HG03571 (cell line): ENCODE results near the gene OR6C1.
"Not testable (repeated sequence)": the region's sequence is repeated elsewhere in the genome, so short reads cannot be mapped to it uniquely, and the experiment has no call there.

ENCODE experiments used
- ATAC-seq: cut with Tn5 transposase; IDR thresholded peaks from one replicate; pipeline ENCODE4 v1.9.1; 2021; ENCODE audit not compliant: unreplicated experiment

The OR6C1 gene

GRCh38 chr12:55314043-55314442 lies at the start of gene OR6C1:
Gene OR6C1 (plus strand): TSS chr12:55314343. CDS start chr12:55320600, 6,257 bp downstream.
- no peak for ATAC-seq

GRCh38 chr12:55280991-55281390 lies 33.2 kb upstream of the OR6C1 start:
- no peak for ATAC-seq

DNA sequence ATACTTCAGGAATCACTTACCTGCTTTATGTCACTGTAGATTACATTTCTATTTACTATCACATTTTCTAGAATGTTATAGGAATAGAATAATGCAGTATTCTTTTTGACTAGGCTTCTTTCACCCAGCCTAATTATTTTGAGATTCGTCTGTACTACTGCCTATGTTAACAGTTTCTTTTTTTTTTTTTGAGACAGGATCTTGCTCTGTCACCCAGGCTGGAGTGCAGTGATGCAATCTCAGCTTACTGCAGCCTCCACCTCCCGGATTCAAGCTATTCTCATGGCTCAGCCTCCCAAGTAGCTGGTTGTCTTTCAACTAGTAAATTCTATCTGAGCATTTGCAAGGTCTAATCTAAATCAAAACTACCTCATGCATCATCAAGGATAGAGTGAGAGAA lies 24.1 kb upstream of the OR6C1 start:
- no peak for ATAC-seq

- ATAC-seq: no peak
Measured at GRCh38 chr12:55296469-55296868, 17.7 kb upstream of the OR6C1 start, which contains the start of gene OR6C6. Gene OR6C6 (minus strand): TSS chr12:55296569. CDS start chr12:55295232, 1,337 bp downstream.

DNA sequence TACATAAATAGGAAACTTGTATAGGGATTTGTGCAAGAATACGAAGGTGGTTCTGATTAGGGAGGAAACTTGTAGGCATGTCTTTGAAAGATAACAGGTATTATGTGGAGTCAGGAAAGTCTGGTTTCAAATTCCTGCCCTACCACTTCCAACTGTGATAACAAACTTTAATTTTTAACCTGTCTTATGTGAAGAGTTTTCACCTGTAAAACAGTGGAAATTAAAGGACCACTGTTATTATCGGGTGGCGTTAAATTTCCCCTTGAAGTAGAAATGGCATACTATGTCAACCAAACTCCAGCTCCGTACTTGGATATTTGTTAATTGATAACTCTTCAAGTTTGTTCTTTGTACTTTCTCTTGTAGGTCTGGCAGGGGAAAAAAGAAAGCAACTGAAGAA lies 6.1 kb downstream of the OR6C1 start:
- ATAC-seq: no peak

- not testable (repeated sequence) for ATAC-seq
Measured at GRCh38 chr12:55325801-55326200, 11.7 kb downstream of the OR6C1 start.

DNA sequence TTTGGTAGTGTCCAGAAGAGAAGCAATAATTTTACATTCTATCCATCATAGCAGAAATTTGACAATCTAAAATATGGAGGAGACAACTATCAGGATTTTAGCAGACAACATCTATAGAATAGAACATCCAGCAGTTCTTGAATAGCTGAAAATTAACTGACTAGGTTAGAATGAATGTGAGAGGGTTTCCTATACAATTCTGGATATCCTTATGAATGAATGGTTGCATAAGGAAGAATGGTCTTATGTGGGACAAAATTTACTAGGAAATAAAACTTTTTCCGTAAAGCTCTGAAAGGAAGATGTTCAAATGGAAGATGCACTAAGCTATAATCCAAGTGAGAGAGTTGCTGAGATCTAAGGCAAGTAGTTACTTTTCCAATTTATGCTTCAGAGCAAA lies 16.3 kb downstream of the OR6C1 start, which contains the start of gene OR6C3:
Gene OR6C3 (plus strand): TSS at position 301 of the 400 bp plus-strand sequence. CDS start 955 bp downstream, outside the sequence.
- no peak for ATAC-seq

- no peak for ATAC-seq
Measured at GRCh38 chr12:55336002-55336401, 21.9 kb downstream of the OR6C1 start.

DNA sequence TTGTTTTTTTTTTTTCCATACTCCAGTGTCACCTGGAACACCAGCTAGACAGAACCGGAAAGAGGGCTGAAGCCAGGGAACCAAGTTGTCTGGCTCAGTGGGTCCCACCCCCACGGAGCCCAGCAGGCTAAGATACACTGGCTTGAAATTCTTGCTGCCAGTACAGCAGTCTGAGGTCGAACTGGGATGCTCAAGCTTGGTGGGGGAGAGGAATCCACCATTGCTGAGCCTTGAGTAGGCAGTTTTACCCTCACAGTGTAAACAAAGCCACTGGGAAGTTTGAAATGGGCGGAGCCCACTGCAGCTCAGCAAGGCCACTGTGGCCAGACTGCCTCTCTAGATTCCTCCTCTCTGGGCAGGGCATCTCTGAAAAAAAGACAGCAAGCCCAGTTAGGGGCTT lies 41.2 kb downstream of the OR6C1 start:
- ATAC-seq: not testable (repeated sequence)

GRCh38 chr12:55362675-55363074 lies 48.5 kb downstream of the OR6C1 start, which contains the start of gene OR6C75:
Gene OR6C75 (plus strand): TSS chr12:55362975. CDS start chr12:55365111, 2,136 bp downstream.
- no peak for ATAC-seq

- no peak for ATAC-seq
Measured at GRCh38 chr12:55365086-55365485, 50.9 kb downstream of the OR6C1 start.
